ENCODE measurements around the gene TMEM91.

GRCh38 chr19:41364524-41365391 lies 11.6 kb upstream of the TMEM91 start:
- TF ChIP-seq NR2C2 (CRISPR knock-in tag; IDR thresholded peaks at IDR 0.05; ENCODE audit: borderline replicate concordance) (no peak), MIER2 (CRISPR knock-in tag; IDR thresholded peaks at IDR 0.05) (no peak), HNF4G (IDR thresholded peaks at IDR 0.05; ENCODE audit: borderline replicate concordance, low read depth, low read length) (no peak), HNF4G (CRISPR knock-in tag; IDR thresholded peaks at IDR 0.05; ENCODE audit: borderline replicate concordance, low read depth) (no peak), ZNF562 (CRISPR knock-in tag; IDR thresholded peaks at IDR 0.05; ENCODE audit: borderline replicate concordance) (no peak), ZNF292 (CRISPR knock-in tag; IDR thresholded peaks at IDR 0.05; ENCODE audit: borderline replicate concordance, low read depth) (no peak), FOSL1 (CRISPR knock-in tag; IDR thresholded peaks at IDR 0.05; ENCODE audit: borderline replicate concordance) (no peak), POLR2AphosphoS5 (IDR thresholded peaks at IDR 0.05; ENCODE audit: low read depth, low read length) (no peak), ZNF468 (CRISPR knock-in tag; IDR thresholded peaks at IDR 0.05) (no peak), ZNF143 (CRISPR knock-in tag; IDR thresholded peaks at IDR 0.05) (no peak), ZBTB10 (CRISPR knock-in tag; IDR thresholded peaks at IDR 0.05; ENCODE audit: borderline replicate concordance) (no peak)
- TF ChIP-seq, protein P1, sequence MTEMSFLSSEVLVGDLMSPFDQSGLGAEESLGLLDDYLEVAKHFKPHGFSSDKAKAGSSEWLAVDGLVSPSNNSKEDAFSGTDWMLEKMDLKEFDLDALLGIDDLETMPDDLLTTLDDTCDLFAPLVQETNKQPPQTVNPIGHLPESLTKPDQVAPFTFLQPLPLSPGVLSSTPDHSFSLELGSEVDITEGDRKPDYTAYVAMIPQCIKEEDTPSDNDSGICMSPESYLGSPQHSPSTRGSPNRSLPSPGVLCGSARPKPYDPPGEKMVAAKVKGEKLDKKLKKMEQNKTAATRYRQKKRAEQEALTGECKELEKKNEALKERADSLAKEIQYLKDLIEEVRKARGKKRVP (CRISPR knock-in tag; IDR thresholded peaks at IDR 0.05): no peak

Data from HepG2 (cell line).